Measurements from ENCODE around the gene KCNH8. TPM values are rescaled to one million over a fixed set of nuclear protein-coding genes. Genes with fewer than 3 reads are reported as not detected.

The KCNH8 gene
- total RNA-seq, 1 experiment from 2014 or later = 0.12 TPM

DNA sequence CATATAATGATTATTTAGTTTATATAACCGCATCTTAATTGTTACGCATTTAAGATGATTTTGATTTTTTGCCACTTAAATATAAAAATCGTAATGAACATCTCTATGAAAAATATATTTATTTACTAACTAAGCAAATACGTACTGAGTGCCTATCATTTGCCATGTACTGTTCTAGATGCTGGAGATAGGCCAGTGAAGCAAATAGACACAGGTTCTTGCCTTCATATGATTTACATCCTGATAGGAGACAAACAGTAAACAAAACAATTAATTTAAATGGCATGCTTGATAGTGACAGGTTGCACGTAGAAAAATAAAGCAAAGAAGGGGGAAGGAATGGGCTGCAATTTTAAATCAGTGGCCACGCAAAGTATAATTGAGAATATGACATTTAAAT, 217.2 kb downstream of the KCNH8 start:
- Histone ChIP-seq H3K9me3 (ENCODE audit: control insufficient read depth in 1 of 2, insufficient read depth in 1 of 2, low read depth in 1 of 2, low read length in 2 of 2) (no peaks in the 10 kb centered on the region), H3K4me3 (replicated peaks in 1 of 2; ENCODE audit: low read depth in 1 of 2, low read length in 2 of 2) (no peak overlapping the region), H3K36me3 (ENCODE audit: control insufficient read depth in 1 of 2, insufficient read depth in 2 of 2, low read length in 2 of 2) (no peaks in the 10 kb centered on the region), H3K27me3 (ENCODE audit: insufficient read depth, low read length) (no peaks in the 10 kb centered on the region), H3K4me2 (ENCODE audit: low read length) (no peak overlapping the region), H3K9me2 (ENCODE audit: insufficient read depth) (no peaks in the 10 kb centered on the region), H4K20me1 (ENCODE audit: insufficient read depth) (no peaks in the 10 kb centered on the region), H3K9ac (ENCODE audit: low read length) (no peak overlapping the region), H3K79me2 (ENCODE audit: insufficient read depth, low read length) (no peaks in the 10 kb centered on the region), H3K4me1 (ENCODE audit: control insufficient read depth in 1 of 2, insufficient read depth in 2 of 2, low read length in 2 of 2) (no peaks in the 10 kb centered on the region), H3K27ac (ENCODE audit: low read depth, low read length) (no peak overlapping the region), H2AFZ (ENCODE audit: low read depth, low read length, poor library complexity, severe bottlenecking) (no peak overlapping the region)
- intact Hi-C loops (cut with micrococcal nuclease) = no loop called here
- BruUV-seq (replicated peaks) = no TSS peak
- no peak for TF ChIP-seq SIN3A (IDR thresholded peaks at IDR 0.05; ENCODE audit: low read depth)
- no peak for TF ChIP-seq FOSL1 (IDR thresholded peaks at IDR 0.05; ENCODE audit: low read depth)
- TF ChIP-seq MAX (IDR thresholded peaks at IDR 0.05) = no peak
- TF ChIP-seq, protein P1, sequence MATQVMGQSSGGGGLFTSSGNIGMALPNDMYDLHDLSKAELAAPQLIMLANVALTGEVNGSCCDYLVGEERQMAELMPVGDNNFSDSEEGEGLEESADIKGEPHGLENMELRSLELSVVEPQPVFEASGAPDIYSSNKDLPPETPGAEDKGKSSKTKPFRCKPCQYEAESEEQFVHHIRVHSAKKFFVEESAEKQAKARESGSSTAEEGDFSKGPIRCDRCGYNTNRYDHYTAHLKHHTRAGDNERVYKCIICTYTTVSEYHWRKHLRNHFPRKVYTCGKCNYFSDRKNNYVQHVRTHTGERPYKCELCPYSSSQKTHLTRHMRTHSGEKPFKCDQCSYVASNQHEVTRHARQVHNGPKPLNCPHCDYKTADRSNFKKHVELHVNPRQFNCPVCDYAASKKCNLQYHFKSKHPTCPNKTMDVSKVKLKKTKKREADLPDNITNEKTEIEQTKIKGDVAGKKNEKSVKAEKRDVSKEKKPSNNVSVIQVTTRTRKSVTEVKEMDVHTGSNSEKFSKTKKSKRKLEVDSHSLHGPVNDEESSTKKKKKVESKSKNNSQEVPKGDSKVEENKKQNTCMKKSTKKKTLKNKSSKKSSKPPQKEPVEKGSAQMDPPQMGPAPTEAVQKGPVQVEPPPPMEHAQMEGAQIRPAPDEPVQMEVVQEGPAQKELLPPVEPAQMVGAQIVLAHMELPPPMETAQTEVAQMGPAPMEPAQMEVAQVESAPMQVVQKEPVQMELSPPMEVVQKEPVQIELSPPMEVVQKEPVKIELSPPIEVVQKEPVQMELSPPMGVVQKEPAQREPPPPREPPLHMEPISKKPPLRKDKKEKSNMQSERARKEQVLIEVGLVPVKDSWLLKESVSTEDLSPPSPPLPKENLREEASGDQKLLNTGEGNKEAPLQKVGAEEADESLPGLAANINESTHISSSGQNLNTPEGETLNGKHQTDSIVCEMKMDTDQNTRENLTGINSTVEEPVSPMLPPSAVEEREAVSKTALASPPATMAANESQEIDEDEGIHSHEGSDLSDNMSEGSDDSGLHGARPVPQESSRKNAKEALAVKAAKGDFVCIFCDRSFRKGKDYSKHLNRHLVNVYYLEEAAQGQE (IDR thresholded peaks at IDR 0.05; ENCODE audit: low read depth) = no peak
- TF ChIP-seq YY1 (IDR thresholded peaks at IDR 0.05; ENCODE audit: extremely low read depth, insufficient replicate concordance, low read depth, low read length) = no peak
- TF ChIP-seq EZH2phosphoT487 (IDR thresholded peaks at IDR 0.05; ENCODE audit: borderline replicate concordance) = no peak
- TF ChIP-seq ZFX (IDR thresholded peaks at IDR 0.05) = no peak
- no peak for TF ChIP-seq POLR2AphosphoS5 (IDR thresholded peaks at IDR 0.05; ENCODE audit: low read depth, low read length)
- TF ChIP-seq ATF3 (IDR thresholded peaks at IDR 0.05) = no peak
- TF ChIP-seq CEBPB (IDR thresholded peaks at IDR 0.05; ENCODE audit: low read depth) = no peak
- TF ChIP-seq RAD21 (IDR thresholded peaks at IDR 0.05; ENCODE audit: low read depth) = no peak
- no peak for TF ChIP-seq CBX3 (IDR thresholded peaks at IDR 0.05; ENCODE audit: low read depth)
- TF ChIP-seq TCF7L2 (IDR thresholded peaks at IDR 0.05; ENCODE audit: borderline replicate concordance, extremely low read depth, insufficient read depth, insufficient read length) = no peak
- TF ChIP-seq EZH2 (IDR thresholded peaks at IDR 0.05) = no peak
- CTCF ChIA-PET = no interaction called here
- POLR2A ChIA-PET = no interaction called here
- ATAC-seq (no peak), DNase-seq (ENCODE audit: low read depth, low spot score) (no peak)
- RAD21 ChIA-PET (ENCODE audit: low non-redundant PET in 1 of 2, low total read pairs in 2 of 2, uncharacterized antibody in 2 of 2, unreplicated experiment in 2 of 2) = no interaction called here

Data from HCT116 (cell line).